NCI-H146 treated with DMSO at 0.1 percent for 48 hours (cell line): ENCODE results near the gene FAM118B.
A peak's percentile ranks its signal among the peaks of the same experiment; 100 is the strongest.

Experiments
- DNase-seq: peaks from one replicate; lab custom pipeline; 2025; ENCODE audit not compliant: unreplicated experiment; lab: John Stamatoyannopoulos, UW

The FAM118B gene

GRCh38 chr11:126186708-126187529, 24.7 kb upstream of the FAM118B start:
- no peak for DNase-seq

- no peak for DNase-seq
These were observed 23.1 kb upstream of the FAM118B start for GRCh38 chr11:126188332-126189108.

DNA sequence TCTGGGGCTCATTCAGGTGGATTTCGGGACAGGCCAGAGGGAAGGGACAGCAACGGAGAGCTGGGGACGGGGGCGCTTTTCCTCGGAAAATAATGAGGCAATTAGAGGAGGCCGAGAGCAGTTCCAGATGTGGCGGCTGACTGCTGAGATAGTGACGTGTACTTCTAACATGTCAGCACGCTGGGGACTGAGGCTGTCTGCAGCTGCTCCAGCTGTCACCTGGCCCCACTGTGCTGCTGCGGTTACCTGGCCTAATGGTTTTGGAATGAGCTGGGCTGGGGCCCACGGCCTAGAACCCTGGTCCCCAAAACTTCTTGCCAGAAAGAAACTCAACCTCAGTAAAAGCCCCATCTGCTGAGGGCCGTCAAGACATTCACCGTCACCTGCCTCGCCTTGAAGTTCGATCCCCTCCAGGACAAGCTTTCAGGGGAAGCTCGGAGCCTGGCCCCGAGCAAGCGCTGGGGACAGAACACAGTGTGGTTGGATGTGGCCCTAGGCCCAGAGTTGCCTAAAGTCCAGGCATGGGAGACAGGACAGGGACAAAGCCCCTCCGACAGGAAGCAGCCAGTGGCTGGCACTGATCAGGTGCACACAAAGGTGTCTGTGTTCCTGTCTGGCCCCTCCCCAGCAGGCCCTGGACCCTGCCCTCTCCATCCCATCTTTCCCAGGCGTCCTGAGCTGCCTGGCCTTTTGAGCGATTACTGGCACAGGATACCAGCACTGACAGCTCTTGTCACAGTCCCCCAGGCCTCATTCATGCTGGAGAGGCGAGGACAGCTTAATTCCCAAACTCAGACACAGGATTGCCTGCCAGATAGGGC, 22.3 kb upstream of the FAM118B start:
- no peak for DNase-seq

- no peak for DNase-seq
These were observed 20.8 kb upstream of the FAM118B start for GRCh38 chr11:126190792-126191191.

- DNase-seq, result no peak
These were observed 20.1 kb upstream of the FAM118B start for GRCh38 chr11:126191379-126192073.

GRCh38 chr11:126192361-126192760, 19.2 kb upstream of the FAM118B start:
- no peak for DNase-seq

GRCh38 chr11:126193038-126193478, 18.5 kb upstream of the FAM118B start:
- DNase-seq, result no peak

DNA sequence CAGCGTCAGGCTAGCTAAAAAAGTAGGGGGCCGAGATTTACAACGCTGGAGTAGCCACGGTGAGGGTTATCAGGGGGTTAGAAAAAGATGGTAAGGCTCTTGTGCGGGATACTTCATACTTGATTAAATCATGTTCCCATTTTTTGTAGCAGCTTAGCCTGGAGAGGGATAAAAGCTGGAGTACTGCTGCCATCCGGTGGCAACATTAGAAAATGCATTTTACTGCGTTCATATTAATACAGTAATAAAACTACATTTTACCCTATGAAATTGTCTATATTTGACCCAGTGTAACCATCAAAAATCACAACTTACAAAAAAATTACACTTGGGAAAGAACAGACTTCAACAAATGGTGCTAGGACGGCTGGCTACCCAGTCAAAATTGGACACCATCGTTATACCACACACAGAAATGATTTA, 17.4 kb upstream of the FAM118B start:
- no peak for DNase-seq

- DNase-seq, result no peak
These were observed 16.5 kb upstream of the FAM118B start for GRCh38 chr11:126195119-126195518.

GRCh38 chr11:126197277-126197939, 14.2 kb upstream of the FAM118B start:
- no peak for DNase-seq

DNA sequence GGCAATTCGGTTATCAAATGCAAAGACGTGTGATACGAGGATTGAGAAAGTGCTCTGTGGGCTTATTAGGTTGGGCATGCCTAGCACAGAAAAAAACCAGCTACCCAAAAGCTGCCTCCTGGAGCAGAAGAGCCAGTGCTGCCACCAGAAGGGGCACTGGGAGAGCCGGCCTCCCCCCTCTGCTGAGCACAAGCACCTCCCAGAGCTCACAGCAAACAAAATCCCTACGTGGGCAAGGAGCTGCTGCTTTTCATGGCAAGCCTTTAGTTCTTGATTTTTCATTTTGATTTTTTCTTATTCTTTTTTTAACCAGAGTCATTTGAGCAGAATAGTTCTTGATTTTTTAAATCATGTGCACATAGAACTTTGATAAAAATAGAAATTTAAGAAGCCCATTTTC, 12.9 kb upstream of the FAM118B start:
- DNase-seq, result no peak

DNA sequence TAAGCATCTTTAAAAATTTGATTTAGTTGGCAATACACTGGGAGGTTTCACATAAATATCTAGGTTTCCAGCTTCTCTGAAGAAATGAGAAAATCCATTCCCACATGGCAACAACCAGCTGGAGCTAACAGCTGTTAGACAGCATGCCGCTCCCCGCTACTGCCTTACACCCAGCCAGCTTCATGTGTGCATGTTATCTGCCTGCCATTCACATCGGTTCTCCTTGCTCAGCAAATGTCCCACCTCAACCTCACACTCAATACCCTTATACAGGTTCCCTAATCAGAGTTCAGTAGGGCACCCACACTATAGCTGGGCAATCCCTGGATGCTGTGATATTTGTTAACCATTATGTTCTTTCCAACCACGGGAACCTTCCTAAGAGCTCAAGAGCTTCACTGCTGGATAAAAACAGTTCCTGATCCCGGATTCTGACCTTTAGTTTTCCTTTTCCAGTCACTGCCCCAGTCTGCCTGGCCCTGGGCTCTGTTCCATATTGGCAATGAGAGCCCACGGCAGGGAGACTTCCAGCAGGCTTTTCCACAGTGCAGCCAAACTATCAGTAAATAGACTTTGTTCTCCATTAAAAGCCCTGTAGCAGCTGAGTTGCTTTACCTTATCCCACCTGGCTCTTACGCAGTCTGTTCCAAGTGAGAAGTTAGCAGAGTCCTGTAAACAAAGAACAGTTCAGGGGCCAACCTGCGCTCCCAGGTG, 8.8 kb upstream of the FAM118B start:
- DNase-seq, result no peak

GRCh38 chr11:126205359-126205758, 6.2 kb upstream of the FAM118B start:
- DNase-seq, result no peak

GRCh38 chr11:126207896-126208295, 3.7 kb upstream of the FAM118B start:
- no peak for DNase-seq

GRCh38 chr11:126210871-126211235, 729 bp upstream of the FAM118B start:
- DNase-seq, result no peak

GRCh38 chr11:126212089-126212660, 593 bp downstream of the FAM118B start:
- peak; percentile 33 for DNase-seq

DNA sequence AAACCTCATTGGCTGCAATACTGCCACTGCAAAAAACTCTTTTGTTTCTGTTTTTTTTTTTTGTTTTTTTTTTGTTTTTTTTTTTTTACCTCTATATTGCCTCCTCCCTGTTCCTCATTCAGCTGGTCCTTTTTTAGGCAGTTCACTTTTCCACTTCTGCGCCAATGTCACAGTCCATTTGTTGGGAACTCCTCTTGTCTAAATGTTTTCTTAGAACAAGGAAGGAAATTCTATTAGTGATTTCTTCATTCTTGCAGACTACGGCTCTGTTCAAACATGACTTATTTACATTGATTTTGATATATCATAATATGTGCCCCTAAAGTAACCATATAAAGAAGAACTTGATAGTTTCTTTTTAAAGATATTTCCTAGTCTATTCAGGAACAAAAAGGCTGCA, 2.9 kb downstream of the FAM118B start:
- DNase-seq, result no peak

- no peak for DNase-seq
These were observed 3.3 kb downstream of the FAM118B start for GRCh38 chr11:126214841-126215240.
